AG10803 (cell line): ENCODE data around the gene SIK3.

Experiments
- DNase-seq: peaks from one replicate; pipeline ENCODE4 v3.0.0; 2010; ENCODE audit warnings: low read depth
- H3K4me3 ChIP-seq: 2 replicates; pipeline ENCODE4 v1.5.1; 2011; ENCODE audit warnings: mild to moderate bottlenecking, low read length, control low read depth
- CTCF ChIP-seq: conservative IDR thresholded peaks from 2 replicates; pipeline ENCODE4 v1.5.1; 2011; ENCODE audit warnings: mild to moderate bottlenecking, low read length, control low read depth, inconsistent platforms

Gene SIK3

GRCh38 chr11:117022526-117022925 is 75.7 kb downstream of the SIK3 start:
- TF ChIP-seq CTCF: no peak
- DNase-seq: no peak
- H3K4me3 ChIP-seq: no peak overlapping the region

- H3K4me3 ChIP-seq: no peak overlapping the region
- DNase-seq: no peak
- TF ChIP-seq CTCF: no peak
These were observed 77.2 kb downstream of the SIK3 start for GRCh38 chr11:117020869-117021564.

- no peak for DNase-seq
- no peak for TF ChIP-seq CTCF
- H3K4me3 ChIP-seq: no peak overlapping the region
These were observed 77.9 kb downstream of the SIK3 start for GRCh38 chr11:117020287-117020686.

GRCh38 chr11:117019871-117020270 is 78.4 kb downstream of the SIK3 start:
- DNase-seq: no peak
- no peak for TF ChIP-seq CTCF
- no peak overlapping the region for H3K4me3 ChIP-seq

- no peak for TF ChIP-seq CTCF
- no peak overlapping the region for H3K4me3 ChIP-seq
- no peak for DNase-seq
These were observed 80.8 kb downstream of the SIK3 start for GRCh38 chr11:117017456-117017855.

- TF ChIP-seq CTCF: no peak
- H3K4me3 ChIP-seq: no peak overlapping the region
- no peak for DNase-seq
These were observed 81.5 kb downstream of the SIK3 start for GRCh38 chr11:117016747-117017146.

GRCh38 chr11:117016246-117016645 is 82.0 kb downstream of the SIK3 start:
- no peak overlapping the region for H3K4me3 ChIP-seq
- TF ChIP-seq CTCF: no peak
- DNase-seq: no peak
